ENCODE results near the gene ABCA10.
A peak's percentile ranks its signal among the peaks of the same experiment; 100 is the strongest.
"Not testable (repeated sequence)": the region's sequence is repeated elsewhere in the genome, so short reads cannot be mapped to it uniquely, and the experiment has no call there.

The ABCA10 gene, protein sequence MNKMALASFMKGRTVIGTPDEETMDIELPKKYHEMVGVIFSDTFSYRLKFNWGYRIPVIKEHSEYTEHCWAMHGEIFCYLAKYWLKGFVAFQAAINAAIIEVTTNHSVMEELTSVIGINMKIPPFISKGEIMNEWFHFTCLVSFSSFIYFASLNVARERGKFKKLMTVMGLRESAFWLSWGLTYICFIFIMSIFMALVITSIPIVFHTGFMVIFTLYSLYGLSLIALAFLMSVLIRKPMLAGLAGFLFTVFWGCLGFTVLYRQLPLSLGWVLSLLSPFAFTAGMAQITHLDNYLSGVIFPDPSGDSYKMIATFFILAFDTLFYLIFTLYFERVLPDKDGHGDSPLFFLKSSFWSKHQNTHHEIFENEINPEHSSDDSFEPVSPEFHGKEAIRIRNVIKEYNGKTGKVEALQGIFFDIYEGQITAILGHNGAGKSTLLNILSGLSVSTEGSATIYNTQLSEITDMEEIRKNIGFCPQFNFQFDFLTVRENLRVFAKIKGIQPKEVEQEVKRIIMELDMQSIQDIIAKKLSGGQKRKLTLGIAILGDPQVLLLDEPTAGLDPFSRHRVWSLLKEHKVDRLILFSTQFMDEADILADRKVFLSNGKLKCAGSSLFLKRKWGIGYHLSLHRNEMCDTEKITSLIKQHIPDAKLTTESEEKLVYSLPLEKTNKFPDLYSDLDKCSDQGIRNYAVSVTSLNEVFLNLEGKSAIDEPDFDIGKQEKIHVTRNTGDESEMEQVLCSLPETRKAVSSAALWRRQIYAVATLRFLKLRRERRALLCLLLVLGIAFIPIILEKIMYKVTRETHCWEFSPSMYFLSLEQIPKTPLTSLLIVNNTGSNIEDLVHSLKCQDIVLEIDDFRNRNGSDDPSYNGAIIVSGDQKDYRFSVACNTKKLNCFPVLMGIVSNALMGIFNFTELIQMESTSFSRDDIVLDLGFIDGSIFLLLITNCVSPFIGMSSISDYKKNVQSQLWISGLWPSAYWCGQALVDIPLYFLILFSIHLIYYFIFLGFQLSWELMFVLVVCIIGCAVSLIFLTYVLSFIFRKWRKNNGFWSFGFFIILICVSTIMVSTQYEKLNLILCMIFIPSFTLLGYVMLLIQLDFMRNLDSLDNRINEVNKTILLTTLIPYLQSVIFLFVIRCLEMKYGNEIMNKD (N-terminal part only)

DNA sequence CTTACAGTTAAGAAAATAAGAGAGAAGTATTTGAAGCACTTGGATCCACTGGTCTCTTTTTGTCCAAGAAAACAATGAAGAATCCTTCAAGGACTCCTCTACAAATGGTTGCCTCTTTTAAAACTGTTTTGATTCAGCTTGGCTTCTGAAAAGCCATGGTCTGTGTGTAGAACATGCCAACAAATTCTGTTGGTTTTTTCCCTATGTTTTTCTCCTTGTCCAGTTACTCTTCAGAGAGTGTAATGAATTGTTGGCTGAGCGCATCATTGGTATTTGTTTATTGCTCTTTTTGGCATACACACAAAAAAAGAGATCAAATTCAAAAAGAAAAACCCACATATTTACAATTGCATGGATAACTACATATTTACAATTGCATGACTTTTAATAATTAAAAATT is at the start of gene ABCA10:
ABCA10 (minus strand) TSS at position 249 of the 400 bp plus-strand sequence. CDS start 3,466 bp downstream, outside the sequence.
- DNase-seq (ENCODE audit: low read depth), result no peak

DNA sequence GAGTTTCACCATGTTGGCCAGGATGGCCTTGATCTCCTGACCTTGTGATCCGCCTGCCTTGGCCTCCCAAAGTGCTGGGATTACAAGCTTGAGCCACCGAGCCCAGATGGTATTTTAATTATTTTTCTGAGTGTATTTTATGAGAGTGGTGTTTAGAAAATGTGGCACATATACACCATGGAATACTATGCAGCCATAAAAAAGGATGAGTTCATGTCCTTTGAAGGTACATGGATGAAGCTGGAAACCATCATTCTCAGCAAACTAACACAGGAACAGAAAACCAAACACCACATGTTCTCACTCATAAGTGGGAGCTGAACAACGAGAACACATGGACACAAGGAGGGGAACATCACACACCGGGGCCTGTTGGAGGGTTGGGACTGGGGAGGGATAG is 47.7 kb upstream of the ABCA10 start:
- not testable (repeated sequence) for DNase-seq (ENCODE audit: low read depth)

DNA sequence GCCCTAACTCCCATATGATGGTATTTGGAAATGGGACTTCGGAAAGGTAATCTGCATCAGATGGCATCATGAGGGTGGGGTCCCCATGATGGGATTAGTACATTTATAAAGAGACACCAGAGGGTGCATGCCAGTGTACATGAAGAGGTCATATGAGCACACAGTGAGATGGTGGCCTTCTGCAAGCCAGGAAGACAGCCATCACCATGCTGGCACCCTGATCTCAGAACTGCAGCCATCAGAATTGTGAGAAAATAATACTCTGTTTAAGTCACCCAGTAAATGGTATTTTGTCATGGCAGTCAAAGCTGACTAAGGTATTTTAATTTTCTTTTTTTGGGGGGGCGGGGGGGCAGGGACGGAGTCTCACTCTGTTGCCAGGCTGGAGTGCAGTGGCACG is 47.1 kb upstream of the ABCA10 start:
- DNase-seq (ENCODE audit: low read depth), result no peak

DNA sequence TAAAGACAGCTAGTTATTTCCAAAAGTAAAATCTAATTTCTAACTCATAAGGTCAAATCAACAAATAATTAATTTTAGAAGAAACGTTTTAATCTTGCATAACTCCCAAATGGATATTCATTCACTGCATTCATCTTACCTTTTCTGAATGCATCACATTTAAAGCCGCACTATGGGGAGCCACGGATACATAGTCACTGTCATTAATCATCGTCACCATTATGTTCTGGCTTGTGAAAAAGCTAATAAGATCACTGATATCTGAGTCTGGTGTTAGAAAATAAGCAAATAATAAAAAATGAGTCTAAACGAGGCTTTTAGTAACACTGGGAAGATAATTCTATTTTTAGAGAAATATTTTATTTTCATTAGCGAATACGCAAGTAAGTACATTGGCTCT is 42.4 kb upstream of the ABCA10 start:
- no peak for DNase-seq (ENCODE audit: low read depth)

DNA sequence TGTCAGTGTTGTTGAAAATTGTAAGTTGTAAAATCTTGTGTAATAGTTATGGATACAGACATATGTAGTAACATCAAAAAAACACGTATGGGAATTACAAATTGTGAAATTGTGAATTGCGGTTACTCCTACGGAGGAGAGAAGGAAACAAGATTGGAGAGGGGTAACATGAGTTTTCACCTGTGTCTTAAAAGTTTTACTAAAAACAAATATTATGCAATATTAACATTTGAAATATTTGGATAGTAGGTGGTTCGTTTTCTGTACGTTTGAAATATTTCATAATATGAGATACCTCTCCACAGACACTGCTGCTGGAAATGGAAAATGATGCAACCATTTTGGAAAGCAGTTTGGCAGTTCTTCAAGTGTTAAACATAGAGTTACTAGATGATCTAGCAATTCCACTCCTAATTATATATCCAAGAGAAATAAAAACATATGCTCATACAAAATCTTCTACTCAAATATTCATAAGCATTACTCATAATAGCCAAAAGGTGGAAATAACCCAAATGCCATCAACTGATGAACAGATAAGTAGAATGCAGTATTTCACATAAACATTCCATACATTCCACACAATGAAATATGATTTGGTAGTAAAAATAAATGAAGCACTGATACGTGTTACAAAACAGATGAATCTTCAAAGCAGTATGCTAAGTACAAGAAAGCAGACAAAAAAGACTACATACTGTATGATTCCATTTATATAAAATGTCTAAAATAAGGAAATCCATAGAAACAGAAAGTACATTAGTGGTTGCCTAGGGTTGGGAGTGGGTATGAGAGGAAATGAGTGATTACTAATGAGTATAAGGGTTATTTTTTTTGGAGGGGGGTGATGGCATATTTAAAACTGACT is 40.7 kb upstream of the ABCA10 start:
- peak; percentile 79 for DNase-seq (ENCODE audit: low read depth)

DNA sequence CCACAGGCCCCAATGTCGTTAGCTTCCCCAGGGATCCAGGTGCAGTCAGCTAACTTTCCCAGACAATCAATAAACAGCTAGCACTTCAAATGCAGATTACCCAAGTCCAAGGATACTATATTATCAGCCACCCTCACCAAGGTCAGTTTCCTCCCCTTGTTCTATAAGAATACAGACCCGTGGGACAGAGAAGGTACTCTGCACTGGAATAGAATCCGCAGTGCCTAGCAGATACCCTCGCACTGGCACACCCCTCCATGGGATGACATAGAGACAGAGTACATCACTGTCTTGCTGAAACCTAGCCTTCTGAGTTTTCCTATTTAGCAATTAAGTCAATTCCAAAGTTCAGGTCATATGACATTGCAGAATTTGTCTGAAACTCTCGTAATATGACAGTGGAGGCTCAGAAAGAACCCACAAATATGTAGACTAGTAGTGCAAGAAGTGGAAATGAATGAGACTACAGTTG is 40.0 kb upstream of the ABCA10 start:
- no peak for DNase-seq (ENCODE audit: low read depth)

DNA sequence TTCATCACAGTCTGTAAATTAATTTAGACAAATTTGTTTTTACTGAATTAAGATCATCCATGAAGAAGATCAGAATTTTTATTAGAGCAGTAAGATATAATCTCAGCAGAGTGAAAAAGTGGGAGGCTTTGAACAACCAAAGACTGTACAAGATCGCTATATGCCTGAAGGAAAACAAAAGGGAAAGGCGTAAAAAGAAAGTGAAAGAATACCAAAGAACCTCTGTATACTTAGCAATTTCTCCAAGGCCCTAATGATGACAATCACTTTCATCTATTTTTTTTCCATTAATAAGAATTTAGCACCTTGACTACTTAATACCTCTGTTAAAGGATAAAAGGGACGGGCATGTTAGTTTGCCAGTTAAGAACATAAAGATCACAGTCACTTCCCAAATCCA is 38.6 kb upstream of the ABCA10 start:
- DNase-seq (ENCODE audit: low read depth), result no peak

DNA sequence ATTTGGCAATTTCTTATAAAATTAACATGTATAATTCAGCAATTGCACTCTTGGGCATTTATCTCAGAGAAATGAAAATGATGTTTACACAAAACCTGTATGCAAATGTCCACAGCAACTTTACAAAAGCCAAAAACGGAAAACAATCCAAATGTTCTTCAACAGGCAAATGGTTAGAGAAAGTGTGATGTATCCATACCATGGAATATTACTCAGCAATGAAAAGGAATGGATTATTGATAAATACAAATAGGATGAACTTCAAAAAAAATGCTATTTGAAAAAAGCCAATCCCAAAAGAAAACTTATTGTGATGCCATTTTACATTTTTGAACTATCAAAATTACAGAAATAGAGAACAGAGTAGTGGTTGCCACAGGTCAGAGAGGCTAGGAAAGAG is 37.2 kb upstream of the ABCA10 start:
- no peak for DNase-seq (ENCODE audit: low read depth)

DNA sequence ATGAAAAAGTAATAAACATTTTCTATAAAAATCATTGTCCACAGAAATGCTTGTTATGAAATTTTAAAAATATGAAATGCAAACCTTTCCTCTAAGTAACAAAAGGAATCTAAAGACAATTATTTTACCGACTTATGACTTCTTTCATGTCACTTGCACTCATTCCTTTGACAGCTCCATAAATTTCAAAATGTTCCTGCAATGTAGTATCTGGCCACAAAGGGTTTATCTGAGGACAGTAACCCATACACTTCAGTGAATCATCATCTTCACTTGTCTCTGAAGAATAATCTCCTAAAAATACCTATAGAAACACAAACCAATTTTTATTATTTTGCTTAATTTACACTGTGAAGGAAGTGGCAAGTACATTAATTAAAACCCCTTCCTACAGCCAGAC is 25.6 kb upstream of the ABCA10 start:
- DNase-seq (ENCODE audit: low read depth), result peak; percentile 15

DNA sequence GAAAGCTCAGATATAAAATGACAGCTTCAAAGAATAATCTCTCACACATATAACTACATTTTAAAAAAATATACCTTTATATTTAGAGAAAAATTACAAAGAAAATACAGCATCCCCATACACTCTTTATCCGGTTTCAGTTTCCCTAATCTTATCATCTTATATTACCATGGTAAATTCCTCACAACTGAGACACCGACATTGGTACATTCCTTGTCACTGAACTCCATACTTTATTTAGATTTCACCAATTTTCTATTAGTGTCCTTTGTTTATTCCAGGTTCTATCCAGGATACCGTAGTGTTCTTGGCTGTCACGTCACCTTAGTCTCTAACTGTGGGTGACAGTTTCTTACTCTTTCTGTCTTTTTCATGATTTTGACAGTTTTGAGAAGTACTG is 22.0 kb upstream of the ABCA10 start:
- peak; percentile 68 for DNase-seq (ENCODE audit: low read depth)

DNA sequence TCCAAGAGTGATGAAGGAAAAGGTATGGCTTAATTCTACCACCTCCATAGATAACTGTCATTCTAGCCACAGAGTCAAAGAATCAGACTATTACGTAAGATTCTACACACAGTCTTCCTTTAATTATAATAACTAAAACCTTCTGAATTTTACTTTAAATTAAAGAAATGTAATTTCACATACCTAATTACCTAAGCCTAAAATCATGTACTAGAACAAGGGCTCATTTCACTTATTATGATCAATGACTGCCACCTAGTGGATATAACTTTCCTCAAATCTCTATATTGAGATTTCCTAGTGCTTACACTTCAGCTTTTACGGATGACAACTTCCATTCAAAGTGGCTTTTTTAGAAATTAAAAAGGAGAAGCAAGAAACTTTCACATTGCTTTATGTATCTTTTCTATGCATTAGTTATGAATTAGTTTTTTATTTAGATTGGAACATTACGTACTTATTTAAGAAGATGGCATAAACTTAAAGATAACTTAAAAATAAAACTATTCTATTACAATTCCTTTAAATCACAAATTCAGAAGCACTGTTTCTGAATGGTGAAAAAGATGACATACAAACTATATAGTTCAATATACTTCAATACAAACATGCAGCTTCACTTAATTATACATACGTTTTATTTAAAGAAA is 18.2 kb upstream of the ABCA10 start:
- peak; percentile 74 for DNase-seq (ENCODE audit: low read depth)

DNA sequence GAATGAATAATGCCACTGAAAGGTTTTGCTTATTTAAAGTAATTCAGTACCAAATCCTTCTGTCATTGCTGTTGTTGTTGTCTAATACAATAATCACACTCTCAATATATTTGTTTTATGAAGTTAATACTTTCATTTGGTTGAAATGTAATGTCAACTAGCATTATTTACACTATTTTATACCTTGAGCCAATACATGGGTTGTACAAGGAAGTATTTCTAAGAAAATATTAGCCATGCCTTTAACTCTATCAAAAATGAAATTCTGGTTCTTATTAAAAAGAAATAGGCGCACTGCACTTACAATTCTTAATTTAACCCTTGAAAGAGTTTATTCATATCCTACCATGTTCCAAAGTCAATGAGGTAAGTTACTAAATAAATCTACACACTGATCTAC is 17.6 kb upstream of the ABCA10 start:
- no peak for DNase-seq (ENCODE audit: low read depth)

DNA sequence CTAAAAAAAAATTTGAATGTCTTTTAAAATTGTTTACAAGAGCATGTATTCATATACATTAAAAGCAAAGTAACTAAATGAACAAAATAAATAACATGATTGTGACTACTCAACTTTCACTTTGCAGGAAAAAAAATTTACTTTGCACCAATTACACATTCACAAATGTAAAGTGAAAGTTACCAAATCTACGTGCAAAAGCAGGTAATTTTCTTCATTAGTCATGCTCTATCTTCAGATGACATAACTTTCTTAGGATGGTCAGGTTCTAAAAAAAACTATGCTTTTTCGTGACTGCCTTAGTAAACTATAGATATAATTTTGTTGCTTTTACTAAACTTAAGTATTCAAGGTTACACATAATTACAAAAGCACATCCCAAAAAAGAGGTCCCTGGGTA is 17.0 kb upstream of the ABCA10 start:
- no peak for DNase-seq (ENCODE audit: low read depth)

DNA sequence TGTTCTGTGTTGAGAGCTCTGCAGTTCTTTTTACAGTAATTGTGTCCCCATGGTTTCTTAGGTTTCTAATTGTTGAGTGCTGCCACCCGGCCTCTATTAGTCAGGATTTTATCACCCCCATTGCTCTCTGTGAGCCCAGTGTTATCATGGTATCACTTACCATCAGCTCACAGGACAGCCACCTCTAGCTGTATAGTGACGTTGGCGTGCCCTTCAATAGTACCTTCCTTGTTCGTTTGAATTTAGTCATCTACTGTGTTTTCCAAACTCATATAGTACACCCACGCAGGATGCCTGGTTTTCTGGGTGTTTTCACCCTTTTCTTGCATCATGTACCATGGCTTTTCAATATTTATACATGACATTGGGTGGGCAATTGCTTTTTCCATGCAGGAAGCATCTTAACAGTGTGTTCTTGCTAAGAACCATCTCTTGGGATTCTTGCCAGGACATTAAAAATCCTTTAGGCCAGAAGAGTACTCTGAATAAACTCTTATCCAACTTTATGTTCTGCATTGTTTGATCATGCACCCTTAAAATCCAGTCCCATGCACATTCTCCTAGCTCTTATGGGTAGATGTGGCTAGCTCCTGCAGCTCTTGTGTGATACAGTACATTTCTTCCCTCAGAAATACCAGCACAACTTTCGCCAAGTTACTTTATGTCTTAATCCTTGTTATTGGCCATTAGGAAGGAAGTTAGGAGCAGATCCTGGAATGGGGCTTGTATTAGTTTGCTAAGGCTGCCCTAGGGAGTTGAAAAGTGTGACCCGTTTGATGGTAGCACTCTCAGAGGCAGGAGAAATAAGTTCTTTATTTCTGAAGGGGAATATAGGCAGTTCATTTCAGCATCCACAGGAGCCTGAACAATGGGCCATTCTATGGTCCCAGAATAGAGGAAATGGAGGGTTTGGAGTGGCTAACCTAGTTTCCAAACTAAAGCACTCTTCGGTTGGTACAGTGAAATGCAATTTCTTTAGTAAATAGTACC is 11.3 kb upstream of the ABCA10 start:
- DNase-seq (ENCODE audit: low read depth), result no peak

DNA sequence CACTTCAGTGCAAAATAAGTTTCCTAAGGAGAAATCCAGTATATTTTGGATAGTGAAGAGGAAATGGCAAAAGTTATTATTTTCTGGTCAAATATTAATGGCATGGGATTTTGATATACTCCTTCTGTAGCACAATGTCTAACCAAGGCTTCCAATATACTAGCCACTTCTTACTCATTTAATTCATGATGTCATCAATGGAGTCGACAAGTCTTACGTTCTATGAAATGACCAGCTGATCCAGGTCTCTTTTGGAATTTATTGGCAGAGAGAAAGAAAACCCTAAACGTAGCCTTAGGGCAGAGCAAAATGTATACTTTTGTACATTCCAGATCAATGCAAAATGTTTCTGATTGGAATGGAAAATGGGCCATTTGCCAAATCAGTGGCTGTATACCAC is 8.3 kb upstream of the ABCA10 start:
- no peak for DNase-seq (ENCODE audit: low read depth)

DNA sequence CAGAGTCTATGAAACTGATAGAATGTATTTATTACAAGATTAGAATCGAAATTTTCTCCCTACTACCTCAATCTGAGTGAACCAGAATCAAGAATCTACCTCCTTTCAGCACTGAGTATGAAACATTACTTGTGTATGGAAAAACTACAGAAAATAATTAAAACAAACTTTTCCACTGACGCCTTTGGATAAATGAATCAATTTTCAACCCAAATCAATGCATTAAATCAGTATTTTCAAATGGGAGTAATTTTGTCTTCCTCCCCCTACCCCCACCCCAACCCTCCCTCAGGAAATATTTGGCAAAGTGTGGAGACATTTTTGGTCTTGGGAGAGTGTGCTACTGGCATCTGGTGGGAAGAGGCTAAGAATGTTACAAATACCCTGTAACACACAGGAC is 7.8 kb upstream of the ABCA10 start:
- no peak for DNase-seq (ENCODE audit: low read depth)

DNA sequence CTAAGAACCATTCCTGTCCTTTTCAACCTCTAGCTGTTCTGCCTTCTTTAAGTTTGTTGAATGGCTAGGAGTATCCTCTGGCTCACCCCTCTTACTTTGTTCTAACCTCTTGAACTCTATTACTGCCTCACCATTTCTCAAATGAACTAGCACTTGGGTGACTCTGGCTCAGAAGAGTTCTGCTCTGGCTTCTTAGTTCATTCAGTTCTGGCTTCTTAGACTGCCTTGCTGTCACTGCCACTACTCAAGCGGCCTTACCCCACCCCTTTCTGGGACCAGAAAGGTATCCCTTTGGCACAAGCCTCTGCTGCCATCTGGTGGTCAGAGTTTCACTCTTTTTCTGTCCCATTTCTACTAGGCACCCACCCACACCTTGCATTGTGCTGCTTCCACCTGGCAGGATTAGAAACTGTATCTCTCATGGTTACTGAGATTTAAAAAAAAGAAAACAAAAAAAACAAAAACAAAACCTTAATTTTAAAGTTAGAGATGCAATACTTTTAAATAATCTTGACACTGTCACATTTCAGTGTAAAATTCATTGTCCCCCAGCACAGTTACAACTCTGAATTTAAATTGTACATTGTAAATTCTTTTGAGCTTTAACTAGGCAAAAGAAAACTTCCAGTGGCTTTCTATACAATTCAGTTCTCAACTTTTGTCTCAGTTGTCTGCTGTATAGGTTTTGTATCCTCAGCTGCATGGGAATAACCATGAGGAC is 6.9 kb upstream of the ABCA10 start:
- DNase-seq (ENCODE audit: low read depth), result peak; percentile 88

DNA sequence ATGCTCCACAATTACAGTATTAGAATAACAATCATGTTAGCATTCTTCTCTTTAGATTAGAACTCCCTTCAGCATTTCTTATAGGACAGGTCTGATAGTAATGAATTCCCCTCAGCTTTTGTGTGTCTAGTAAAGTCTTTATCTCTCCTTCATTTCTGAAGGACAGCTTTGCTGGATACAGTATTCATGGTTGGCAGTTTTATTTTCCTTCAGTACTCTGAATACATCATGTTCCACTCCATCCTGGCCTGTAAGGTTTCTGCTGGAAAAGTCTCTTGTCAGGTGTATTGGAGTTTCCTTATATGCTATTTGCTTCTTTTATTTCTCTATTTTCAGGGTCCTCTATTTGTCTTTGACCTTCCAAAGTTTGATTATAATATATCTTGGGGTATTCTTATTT is 4.0 kb upstream of the ABCA10 start:
- no peak for DNase-seq (ENCODE audit: low read depth)

DNA sequence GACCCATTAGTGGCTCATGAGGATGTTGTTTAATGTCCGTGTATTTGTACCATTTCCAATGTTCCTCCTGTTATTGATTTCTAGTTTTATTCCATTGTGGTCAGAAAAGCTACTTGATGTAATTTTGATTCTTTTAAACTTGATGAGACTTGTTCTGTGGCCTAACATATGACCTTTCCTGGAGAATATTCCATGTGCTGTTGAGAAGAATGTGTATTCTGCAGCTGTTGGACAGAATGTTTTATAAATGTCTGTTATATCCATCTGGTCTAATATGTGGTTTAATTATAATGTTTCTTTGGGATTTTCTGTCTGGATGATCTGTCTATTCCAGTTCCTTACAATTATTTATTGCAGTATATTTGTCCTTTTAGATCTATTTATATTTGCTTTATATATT is 2.9 kb upstream of the ABCA10 start:
- DNase-seq (ENCODE audit: low read depth), result no peak
